Glutamatergic neuron (in vitro differentiated cells): ENCODE results near the gene CAMKMT. TPM values are rescaled to one million over a fixed set of nuclear protein-coding genes. Genes with fewer than 3 reads are reported as not detected.

Experiments
- DNase-seq: peaks from one replicate; pipeline ENCODE4 v3.0.0; 2022
- H3K27ac Mint-ChIP-seq: one replicate; pipeline ENCODE4 v1.8.0; 2020; ENCODE audit warnings: mild to moderate bottlenecking, mixed read lengths, inconsistent platforms; ENCODE audit not compliant: unreplicated experiment
- H3K27me3 Mint-ChIP-seq: one replicate; pipeline ENCODE4 v1.8.0; 2020; ENCODE audit warnings: mild to moderate bottlenecking, moderate library complexity, mixed read lengths, inconsistent platforms; ENCODE audit not compliant: unreplicated experiment
- H3K36me3 Mint-ChIP-seq: one replicate; pipeline ENCODE4 v1.8.0; 2020; ENCODE audit warnings: mild to moderate bottlenecking, mixed read lengths, inconsistent platforms; ENCODE audit not compliant: unreplicated experiment
- H3K4me1 Mint-ChIP-seq: one replicate; pipeline ENCODE4 v1.8.0; 2020; ENCODE audit warnings: mild to moderate bottlenecking, low read depth, mixed read lengths, inconsistent platforms; ENCODE audit not compliant: unreplicated experiment
- H3K4me3 Mint-ChIP-seq: one replicate; pipeline ENCODE4 v1.8.0; 2020; ENCODE audit warnings: mild to moderate bottlenecking, mixed read lengths, inconsistent platforms; ENCODE audit not compliant: unreplicated experiment
- H3K9me3 Mint-ChIP-seq: one replicate; pipeline ENCODE4 v1.8.0; 2020; ENCODE audit warnings: mild to moderate bottlenecking, moderate library complexity, mixed read lengths, inconsistent platforms; ENCODE audit not compliant: unreplicated experiment
- total RNA-seq: library from RNA; stranded (reverse); fragmentation: NEBNext Ultra II Directional; extraction: Animal tissue kit (Norgen Biotek cat#: 25700); gene quantifications from one replicate; pipeline ENCODE4 v1.2.1, GENCODE V29; 2021; ENCODE audit not compliant: unreplicated experiment
- TF ChIP-seq, protein P1 (sequence below): fragments of 200-600 bp; sonication (generic); IDR thresholded peaks from one replicate; pipeline ENCODE4 v1.5.0; 2021; ENCODE audit not compliant: partially characterized antibody, unreplicated experiment

The CAMKMT gene
- total RNA-seq, 1 donor from 2014 or later: 9.6 TPM

DNA sequence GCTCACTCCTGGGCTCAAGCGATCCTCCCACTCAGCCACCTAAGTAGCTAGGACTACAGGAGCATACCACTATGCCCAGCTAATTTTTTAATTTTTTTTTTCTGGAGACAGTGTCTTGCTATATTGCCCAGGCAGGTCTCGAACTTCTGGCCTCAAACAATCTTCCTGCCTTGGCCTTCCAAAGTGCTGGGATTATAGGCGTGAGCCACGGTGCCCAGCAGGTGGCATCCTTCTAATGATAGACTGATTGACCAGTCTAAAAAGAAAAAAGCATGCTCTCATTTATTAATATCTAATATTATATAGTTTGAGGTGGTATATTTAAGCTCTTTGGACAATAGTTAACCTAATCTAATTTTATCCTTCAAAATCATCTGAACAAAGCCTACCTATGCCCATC, 198.6 kb downstream of the CAMKMT start:
- Mint-ChIP-seq H3K36me3 (no peaks in the 10 kb centered on the region), H3K27me3 (no peaks in the 10 kb centered on the region), H3K27ac (no peak overlapping the region), H3K4me3 (no peak overlapping the region), H3K4me1 (peaks cover 4% of the 10 kb centered on the region), H3K9me3 (no peaks in the 10 kb centered on the region)
- TF ChIP-seq, protein P1, sequence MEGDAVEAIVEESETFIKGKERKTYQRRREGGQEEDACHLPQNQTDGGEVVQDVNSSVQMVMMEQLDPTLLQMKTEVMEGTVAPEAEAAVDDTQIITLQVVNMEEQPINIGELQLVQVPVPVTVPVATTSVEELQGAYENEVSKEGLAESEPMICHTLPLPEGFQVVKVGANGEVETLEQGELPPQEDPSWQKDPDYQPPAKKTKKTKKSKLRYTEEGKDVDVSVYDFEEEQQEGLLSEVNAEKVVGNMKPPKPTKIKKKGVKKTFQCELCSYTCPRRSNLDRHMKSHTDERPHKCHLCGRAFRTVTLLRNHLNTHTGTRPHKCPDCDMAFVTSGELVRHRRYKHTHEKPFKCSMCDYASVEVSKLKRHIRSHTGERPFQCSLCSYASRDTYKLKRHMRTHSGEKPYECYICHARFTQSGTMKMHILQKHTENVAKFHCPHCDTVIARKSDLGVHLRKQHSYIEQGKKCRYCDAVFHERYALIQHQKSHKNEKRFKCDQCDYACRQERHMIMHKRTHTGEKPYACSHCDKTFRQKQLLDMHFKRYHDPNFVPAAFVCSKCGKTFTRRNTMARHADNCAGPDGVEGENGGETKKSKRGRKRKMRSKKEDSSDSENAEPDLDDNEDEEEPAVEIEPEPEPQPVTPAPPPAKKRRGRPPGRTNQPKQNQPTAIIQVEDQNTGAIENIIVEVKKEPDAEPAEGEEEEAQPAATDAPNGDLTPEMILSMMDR: peak; percentile 12
- DNase-seq: peak; percentile 21

DNA sequence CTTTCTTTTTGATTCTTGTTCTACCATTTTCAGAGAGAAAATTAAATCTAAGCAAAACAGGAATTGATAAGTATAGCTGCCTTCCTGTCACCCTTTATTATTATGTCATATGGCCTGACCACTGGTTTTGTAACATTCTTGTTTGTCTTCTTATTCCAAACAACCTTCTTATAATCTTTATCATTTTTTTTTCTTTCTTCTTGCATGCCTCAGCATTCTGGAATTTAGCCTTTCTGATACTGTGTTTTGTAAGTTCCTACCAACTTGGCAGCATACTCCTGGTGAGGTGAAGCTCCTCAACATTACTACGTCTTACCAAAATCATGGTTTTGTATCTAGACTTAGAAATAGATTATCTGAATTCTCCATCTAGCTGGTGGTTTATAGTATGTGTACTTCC, 199.2 kb downstream of the CAMKMT start:
- DNase-seq: no peak
- TF ChIP-seq, protein P1: no peak
- Mint-ChIP-seq H3K9me3 (no peaks in the 10 kb centered on the region), H3K4me1 (no peaks in the 10 kb centered on the region), H3K27me3 (no peaks in the 10 kb centered on the region), H3K27ac (no peak overlapping the region), H3K36me3 (no peaks in the 10 kb centered on the region), H3K4me3 (no peak overlapping the region)

GRCh38 chr2:44562737-44563136, 201.0 kb downstream of the CAMKMT start:
- no peaks in the 10 kb centered on the region for H3K27me3 Mint-ChIP-seq

DNA sequence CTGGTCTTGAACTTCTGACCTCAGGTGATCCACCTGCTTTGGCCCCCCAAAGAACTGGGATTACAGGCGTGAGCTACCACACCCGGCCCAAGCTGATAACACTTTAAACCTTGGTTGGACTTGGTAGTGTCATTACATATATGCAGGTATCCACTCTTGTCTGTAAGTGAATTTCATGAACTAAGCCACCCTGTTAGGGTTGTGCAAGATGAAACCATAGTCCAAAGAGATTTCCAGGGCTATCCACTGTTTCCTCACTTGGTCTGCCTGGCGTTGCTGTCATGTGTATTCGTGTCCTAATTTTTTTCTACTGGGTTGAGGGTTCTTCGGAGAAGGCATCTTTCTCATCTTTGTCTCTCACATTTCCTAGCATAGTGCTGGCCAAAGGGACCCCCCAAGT, 203.0 kb downstream of the CAMKMT start:
- no peaks in the 10 kb centered on the region for H3K4me1 Mint-ChIP-seq
- no peaks in the 10 kb centered on the region for H3K9me3 Mint-ChIP-seq
- no peak overlapping the region for H3K27ac Mint-ChIP-seq
- H3K27me3 Mint-ChIP-seq: no peaks in the 10 kb centered on the region
- no peak overlapping the region for H3K4me3 Mint-ChIP-seq
- no peaks in the 10 kb centered on the region for H3K36me3 Mint-ChIP-seq
- TF ChIP-seq, protein P1: no peak
- DNase-seq: no peak

More at GRCh38 chr2:44562737-44563136, 201.0 kb downstream of the CAMKMT start:
- no peak for DNase-seq
- Mint-ChIP-seq H3K27ac (no peak overlapping the region), H3K4me1 (no peaks in the 10 kb centered on the region), H3K36me3 (no peaks in the 10 kb centered on the region), H3K9me3 (no peaks in the 10 kb centered on the region), H3K4me3 (no peak overlapping the region)
- TF ChIP-seq, protein P1: no peak

- Mint-ChIP-seq H3K4me3 (no peak overlapping the region), H3K27ac (no peak overlapping the region), H3K9me3 (no peaks in the 10 kb centered on the region), H3K36me3 (no peaks in the 10 kb centered on the region), H3K27me3 (no peaks in the 10 kb centered on the region), H3K4me1 (no peaks in the 10 kb centered on the region)
- TF ChIP-seq, protein P1: no peak
- no peak for DNase-seq
These were observed 204.3 kb downstream of the CAMKMT start for GRCh38 chr2:44566059-44566458.
